Colonic mucosa (tissue), 4 donors: ENCODE results near the gene ANXA3. TPM values are rescaled to one million over a fixed set of nuclear protein-coding genes. Genes with fewer than 3 reads are reported as not detected.
A peak's percentile ranks its signal among the peaks of the same experiment; 100 is the strongest.

Experiments used
- DNase-seq: peaks from one replicate; pipeline ENCODE4 v3.0.0-alpha.2; 2020
- H3K27ac ChIP-seq: fragments of 200-600 bp; one replicate; pipeline ENCODE4 v1.8.0; 2021
- H3K27me3 ChIP-seq: fragments of 200-600 bp; one replicate; pipeline ENCODE4 v1.8.0; 2021
- H3K36me3 ChIP-seq: fragments of 200-600 bp; one replicate; pipeline ENCODE4 v1.8.0; 2021
- H3K4me1 ChIP-seq: fragments of 200-600 bp; one replicate; pipeline ENCODE4 v1.8.0; 2021; ENCODE audit warnings: mild to moderate bottlenecking
- H3K4me3 ChIP-seq: fragments of 200-600 bp; one replicate; pipeline ENCODE4 v1.8.0; 2021
- H3K9ac ChIP-seq, 2 donors: one replicate each; pipeline ENCODE4 v1.7.0; 2013; ENCODE audit warnings: control low read depth in 2 of 2, low read depth in 2 of 2, low read length in 2 of 2
- H3K9me3 ChIP-seq: fragments of 200-600 bp; one replicate; pipeline ENCODE4 v1.8.0; 2021
- CTCF ChIP-seq: fragments of 200-600 bp; IDR thresholded peaks from one replicate; pipeline ENCODE4 v1.8.0; 2022; ENCODE audit warnings: antibody characterized with exemption, mild to moderate bottlenecking
- intact Hi-C: fragments of 100-400 bp; cut with DNase I; formaldehyde crosslinking; loops from one replicate; pipeline ENCODE4 v1.14.1; 2022
- total RNA-seq, 2 donors: library from RNA; stranded (reverse); fragmentation: NEBNext Ultra II Directional in 1 of 2; extraction: Animal tissue kit (Norgen Biotek cat#: 25700) in 1 of 2; gene quantifications; one replicate each; pipeline ENCODE4 v1.2.1, GENCODE V29; 2021
- donor health status: healthy.
- donor health status: DM: no; HTN: no; CAD: no.
- donor health status: DM: no; HTN: no; CAD: no.

ANXA3 gene
- total RNA-seq, 2 donors from 2014 or later, result 58.9 to 59.2 TPM

GRCh38 chr4:78654807-78655206 is 103.2 kb downstream of the ANXA3 start:
- no peak for DNase-seq
- Histone ChIP-seq H3K9ac (no peak overlapping the region), H3K27ac (no peak overlapping the region), H3K27me3 (no peaks in the 10 kb centered on the region), H3K36me3 (no peaks in the 10 kb centered on the region), H3K4me3 (no peak overlapping the region), H3K4me1 (no peaks in the 10 kb centered on the region), H3K9me3 (no peaks in the 10 kb centered on the region)
- intact Hi-C loops, result no loop called here
- no peak for TF ChIP-seq CTCF

GRCh38 chr4:78656968-78657445 is 105.4 kb downstream of the ANXA3 start:
- Histone ChIP-seq H3K36me3 (no peaks in the 10 kb centered on the region), H3K27ac (peak overlapping the region; percentile 46), H3K9me3 (no peaks in the 10 kb centered on the region), H3K9ac (no peak overlapping the region), H3K27me3 (no peaks in the 10 kb centered on the region), H3K4me1 (no peaks in the 10 kb centered on the region), H3K4me3 (no peak overlapping the region)
- no peak for TF ChIP-seq CTCF
- intact Hi-C loops, result no loop called here
- no peak for DNase-seq

- H3K9ac ChIP-seq, result no peak overlapping the region
Measured at GRCh38 chr4:78659264-78659663, 107.7 kb downstream of the ANXA3 start.

GRCh38 chr4:78659665-78660064 is 108.1 kb downstream of the ANXA3 start:
- DNase-seq, result no peak
- Histone ChIP-seq H3K9ac (no peak overlapping the region), H3K9me3 (no peaks in the 10 kb centered on the region), H3K27ac (no peak overlapping the region), H3K36me3 (no peaks in the 10 kb centered on the region), H3K4me1 (no peaks in the 10 kb centered on the region), H3K4me3 (no peak overlapping the region), H3K27me3 (no peaks in the 10 kb centered on the region)
- intact Hi-C loops, result no loop called here
- no peak for TF ChIP-seq CTCF

More at GRCh38 chr4:78659264-78659663, 107.7 kb downstream of the ANXA3 start:
- Histone ChIP-seq H3K9me3 (no peaks in the 10 kb centered on the region), H3K4me3 (no peak overlapping the region), H3K27ac (no peak overlapping the region), H3K36me3 (no peaks in the 10 kb centered on the region), H3K4me1 (no peaks in the 10 kb centered on the region), H3K27me3 (no peaks in the 10 kb centered on the region)
- DNase-seq, result no peak
- TF ChIP-seq CTCF, result no peak
- intact Hi-C loops, result no loop called here

Other genes starting within 250 kb of the ANXA3 start
- gene BMP2K, start 224.6 kb downstream of the ANXA3 start, total RNA-seq, result 10 to 100 TPM; 52.4 to 55.7 TPM